Spinal cord (tissue), 10 donors: ENCODE measurements around the gene PCDHGA10. TPM values are rescaled to one million over a fixed set of nuclear protein-coding genes. Genes with fewer than 3 reads are reported as not detected.
"Not testable (repeated sequence)": the region's sequence is repeated elsewhere in the genome, so short reads cannot be mapped to it uniquely, and the experiment has no call there.

Experiments
- DNase-seq, 6 donors: peaks; one replicate each; pipeline versions ENCODE4 v3.0.0 to v3.0.0-alpha.2; 2013 to 2015; ENCODE audit warnings: low spot score in 6 of 6, low read depth in 4 of 6
- H3K27ac ChIP-seq: one replicate; pipeline ENCODE4 v1.5.1; 2013; ENCODE audit warnings: low read depth, low read length, control low read depth
- H3K27me3 ChIP-seq: one replicate; pipeline ENCODE4 v1.6.1; 2013; ENCODE audit warnings: low read length; ENCODE audit not compliant: control insufficient read depth, insufficient read depth
- H3K36me3 ChIP-seq: one replicate; pipeline ENCODE4 v1.6.1; 2013; ENCODE audit warnings: low read length; ENCODE audit not compliant: control insufficient read depth, insufficient read depth
- H3K4me1 ChIP-seq: one replicate; pipeline ENCODE4 v1.6.1; 2013; ENCODE audit warnings: low read length; ENCODE audit not compliant: control insufficient read depth, insufficient read depth
- H3K4me3 ChIP-seq: one replicate; pipeline ENCODE4 v1.5.1; 2013; ENCODE audit warnings: low read depth, low read length, control low read depth
- H3K9me3 ChIP-seq: one replicate; pipeline ENCODE4 v1.6.1; 2013; ENCODE audit warnings: low read length; ENCODE audit not compliant: control insufficient read depth, insufficient read depth
- WGBS: methylation state at CpG from one replicate; pipeline ENCODE4 v1.1.5; 2013; ENCODE audit warnings: missing lambda C conversion rate; ENCODE audit not compliant: insufficient coverage; 5-methylcytosine and 5-hydroxymethylcytosine counted together
- polyA plus RNA-seq, 2 donors: library from polyadenylated mRNA; unstranded; fragments of 120-200 nt; gene quantifications; one replicate each; pipeline ENCODE4 v1.2.1, GENCODE V29; 2013; ENCODE audit not compliant: insufficient read length in 2 of 2
- total RNA-seq, 2 donors: library from RNA; depleted of rRNA in 1 of 2; stranded (reverse); fragments of 120-200 nt in 1 of 2; fragments of >200 nt in 1 of 2; gene quantifications; one replicate each; pipeline versions ENCODE4 v1.2.3 to v1.2.4, GENCODE V29; 2013 to 2014
- donor health status: healthy.

PCDHGA10 gene
- total and polyA plus RNA-seq, 4 donors: 11.1 to 32.4 (median 16.8) TPM

GRCh38 chr5:141421489-141421855 is 8.7 kb downstream of the PCDHGA10 start:
- Histone ChIP-seq H3K4me1 (peaks cover 22% of the 10 kb centered on the region), H3K27me3 (no peaks in the 10 kb centered on the region), H3K4me3 (peak overlapping the region; percentile 26), H3K27ac (no peak overlapping the region), H3K36me3 (peaks cover 26% of the 10 kb centered on the region), H3K9me3 (peaks cover 75% of the 10 kb centered on the region)
- DNase-seq: no peak
- 11% methylated on average over 7 of the region's 13 CpGs for WGBS

DNA sequence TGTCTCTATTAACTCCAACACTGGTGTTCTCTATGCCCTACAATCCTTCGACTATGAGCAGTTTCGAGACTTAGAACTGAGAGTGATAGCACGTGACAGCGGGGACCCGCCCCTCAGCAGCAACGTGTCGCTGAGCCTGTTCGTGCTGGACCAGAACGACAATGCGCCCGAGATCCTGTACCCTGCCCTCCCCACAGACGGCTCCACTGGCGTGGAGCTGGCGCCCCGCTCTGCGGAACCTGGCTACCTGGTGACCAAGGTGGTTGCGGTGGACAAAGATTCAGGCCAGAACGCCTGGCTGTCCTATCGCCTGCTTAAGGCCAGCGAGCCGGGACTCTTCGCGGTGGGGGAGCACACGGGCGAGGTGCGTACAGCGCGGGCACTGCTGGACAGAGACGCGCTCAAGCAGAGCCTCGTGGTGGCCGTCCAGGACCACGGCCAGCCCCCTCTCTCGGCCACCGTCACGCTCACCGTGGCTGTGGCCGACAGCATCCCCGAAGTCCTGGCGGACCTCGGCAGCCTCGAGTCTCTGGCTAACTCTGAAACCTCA is 10.0 kb downstream of the PCDHGA10 start:
- H3K36me3 ChIP-seq: peaks cover 26% of the 10 kb centered on the region
- no peak overlapping the region for H3K27ac ChIP-seq
- DNase-seq: no peak
- H3K4me3 ChIP-seq: no peak overlapping the region
- H3K9me3 ChIP-seq: peaks cover 84% of the 10 kb centered on the region
- peaks cover 22% of the 10 kb centered on the region for H3K4me1 ChIP-seq
- WGBS: 21% methylated on average over 42 of the region's 42 CpGs
- H3K27me3 ChIP-seq: no peaks in the 10 kb centered on the region

DNA sequence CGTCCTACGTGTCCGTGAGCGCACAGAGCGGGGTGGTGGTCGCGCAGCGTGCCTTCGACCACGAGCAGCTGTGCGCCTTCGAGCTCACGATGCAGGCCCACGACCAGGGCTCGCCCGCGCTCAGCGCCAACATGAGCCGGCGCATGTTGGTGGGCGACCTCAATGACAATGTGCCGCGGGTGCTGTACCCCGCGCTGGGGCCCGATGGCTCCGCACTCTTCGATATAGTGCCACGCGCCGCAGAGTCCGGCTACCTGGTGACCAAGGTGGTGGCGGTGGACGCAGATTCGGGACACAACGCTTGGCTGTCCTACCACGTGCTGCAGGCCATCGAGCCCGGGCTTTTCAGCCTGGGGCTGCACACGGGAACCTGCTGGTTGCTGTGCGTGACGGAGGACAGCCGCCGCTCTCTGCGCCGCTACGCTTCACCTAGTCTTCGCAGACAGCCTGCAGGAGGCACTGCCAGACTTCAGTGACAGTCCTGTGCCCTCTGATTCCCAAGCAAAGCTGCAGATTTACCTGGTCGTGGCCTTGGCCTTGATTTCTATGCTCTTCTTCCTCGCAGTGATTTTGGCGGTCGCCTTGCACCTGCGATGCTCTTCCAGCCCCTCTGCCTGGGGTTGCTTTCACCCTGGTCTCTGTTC is 15.1 kb downstream of the PCDHGA10 start:
- Histone ChIP-seq H3K9me3 (peaks cover 65% of the 10 kb centered on the region), H3K36me3 (peaks cover 19% of the 10 kb centered on the region), H3K4me1 (peaks cover 21% of the 10 kb centered on the region), H3K27ac (no peak overlapping the region), H3K27me3 (no peaks in the 10 kb centered on the region), H3K4me3 (no peak overlapping the region)
- WGBS: 34% methylated on average over 53 of the region's 53 CpGs
- no peak for DNase-seq

- Histone ChIP-seq H3K4me1 (peaks cover 17% of the 10 kb centered on the region), H3K9me3 (peaks cover 56% of the 10 kb centered on the region), H3K36me3 (peaks cover 15% of the 10 kb centered on the region), H3K27ac (no peak within 1 kb of the TSS), H3K27me3 (no peaks in the 10 kb centered on the region), H3K4me3 (peak within 1 kb of the TSS; percentile 5)
- peak in 2 of 6 donors; percentile 39 to 61 for DNase-seq
- WGBS: 14% methylated on average over 31 of the region's 33 CpGs
These were observed 17.7 kb downstream of the PCDHGA10 start, which contains the start of gene PCDHGA12 for GRCh38 chr5:141430332-141431113. Gene PCDHGA12, plus strand, starts transcription at chr5:141430507. Its CDS starts 253 bp downstream, at chr5:141430760.

GRCh38 chr5:141431286-141431685 is 18.5 kb downstream of the PCDHGA10 start:
- DNase-seq: no peak
- H3K36me3 ChIP-seq: peaks cover 15% of the 10 kb centered on the region
- H3K9me3 ChIP-seq: peaks cover 49% of the 10 kb centered on the region
- no peak overlapping the region for H3K27ac ChIP-seq
- no peaks in the 10 kb centered on the region for H3K27me3 ChIP-seq
- H3K4me1 ChIP-seq: peaks cover 17% of the 10 kb centered on the region
- peak overlapping the region; percentile 5 for H3K4me3 ChIP-seq
- 15% methylated on average over 37 of the region's 37 CpGs for WGBS

DNA sequence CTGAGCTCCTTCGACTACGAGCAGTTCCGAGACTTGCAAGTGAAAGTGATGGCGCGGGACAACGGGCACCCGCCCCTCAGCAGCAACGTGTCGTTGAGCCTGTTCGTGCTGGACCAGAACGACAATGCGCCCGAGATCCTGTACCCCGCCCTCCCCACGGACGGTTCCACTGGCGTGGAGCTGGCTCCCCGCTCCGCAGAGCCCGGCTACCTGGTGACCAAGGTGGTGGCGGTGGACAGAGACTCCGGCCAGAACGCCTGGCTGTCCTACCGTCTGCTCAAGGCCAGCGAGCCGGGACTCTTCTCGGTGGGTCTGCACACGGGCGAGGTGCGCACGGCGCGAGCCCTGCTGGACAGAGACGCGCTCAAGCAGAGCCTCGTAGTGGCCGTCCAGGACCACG is 19.5 kb downstream of the PCDHGA10 start:
- H3K4me3 ChIP-seq, H3K27ac ChIP-seq, H3K27me3 ChIP-seq, DNase-seq: not testable (repeated sequence)
- Histone ChIP-seq H3K36me3 (peaks cover 15% of the 10 kb centered on the region), H3K9me3 (peaks cover 43% of the 10 kb centered on the region), H3K4me1 (peaks cover 17% of the 10 kb centered on the region)
- 26% methylated on average over 30 of the region's 38 CpGs for WGBS

- H3K4me3 ChIP-seq, DNase-seq, H3K27me3 ChIP-seq, H3K27ac ChIP-seq: not testable (repeated sequence)
- Histone ChIP-seq H3K4me1 (peaks cover 17% of the 10 kb centered on the region), H3K9me3 (peaks cover 40% of the 10 kb centered on the region), H3K36me3 (peaks cover 12% of the 10 kb centered on the region)
- WGBS: 17% methylated on average over 23 of the region's 29 CpGs
These were observed 19.9 kb downstream of the PCDHGA10 start for GRCh38 chr5:141432726-141433125.

GRCh38 chr5:141434006-141434405 is 21.2 kb downstream of the PCDHGA10 start:
- H3K36me3 ChIP-seq: peaks cover 7% of the 10 kb centered on the region
- no peak overlapping the region for H3K27ac ChIP-seq
- H3K4me1 ChIP-seq: peaks cover 17% of the 10 kb centered on the region
- 100% methylated on average over 1 of the region's 2 CpGs for WGBS
- DNase-seq: no peak
- no peak overlapping the region for H3K4me3 ChIP-seq
- peaks cover 38% of the 10 kb centered on the region for H3K9me3 ChIP-seq
- no peaks in the 10 kb centered on the region for H3K27me3 ChIP-seq

GRCh38 chr5:141437221-141437620 is 24.4 kb downstream of the PCDHGA10 start:
- Histone ChIP-seq H3K9me3 (peaks cover 30% of the 10 kb centered on the region), H3K36me3 (peaks cover 7% of the 10 kb centered on the region), H3K4me1 (peaks cover 3% of the 10 kb centered on the region), H3K27ac (no peak overlapping the region), H3K27me3 (no peaks in the 10 kb centered on the region), H3K4me3 (no peak overlapping the region)
- WGBS: no CpG with 5 or more reads among the region's 2 CpGs
- DNase-seq: no peak
